Stimulated activated CD8-positive, alpha-beta memory T cell treated with anti-CD3 and anti-CD28 coated beads, Interleukin-12 subunit alpha, Interleukin-12 subunit beta, amount 100 ng/mL, for 24 hours (primary cell): ENCODE results near the gene MRPS24.
A peak's percentile ranks its signal among the peaks of the same experiment; 100 is the strongest.
"Not testable (repeated sequence)": the region's sequence is repeated elsewhere in the genome, so short reads cannot be mapped to it uniquely, and the experiment has no call there.

ENCODE experiments used
- DNase-seq: peaks from one replicate; pipeline ENCODE4 v3.0.0-alpha.2; 2020; ENCODE audit errors: extremely low read depth

Gene MRPS24

GRCh38 chr7:43869006-43869866 lies at the start of gene MRPS24:
MRPS24 (minus strand) TSS chr7:43869517; CDS start chr7:43869495, 22 bp downstream.
- DNase-seq = peak; percentile 77

DNA sequence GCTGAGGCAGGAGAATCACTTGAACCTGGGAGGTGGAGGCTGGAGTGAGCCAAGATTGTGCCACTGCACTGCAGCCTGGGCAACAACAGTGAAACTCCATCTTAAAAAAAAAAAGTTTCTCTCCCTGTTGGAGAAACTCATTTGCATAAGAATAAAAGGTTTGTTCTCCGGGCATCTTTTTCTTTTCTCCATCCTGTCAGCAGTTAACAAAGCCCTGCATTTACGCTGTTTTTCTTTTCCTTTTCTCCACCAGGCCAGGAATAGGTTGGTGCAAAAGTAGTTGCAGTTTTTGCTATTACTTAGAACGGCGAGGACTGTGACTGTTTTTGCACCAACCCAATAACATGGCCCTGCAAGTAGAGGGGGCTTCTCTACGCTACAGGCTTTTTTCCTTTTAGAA lies 46.6 kb upstream of the MRPS24 start:
- DNase-seq = no peak

DNA sequence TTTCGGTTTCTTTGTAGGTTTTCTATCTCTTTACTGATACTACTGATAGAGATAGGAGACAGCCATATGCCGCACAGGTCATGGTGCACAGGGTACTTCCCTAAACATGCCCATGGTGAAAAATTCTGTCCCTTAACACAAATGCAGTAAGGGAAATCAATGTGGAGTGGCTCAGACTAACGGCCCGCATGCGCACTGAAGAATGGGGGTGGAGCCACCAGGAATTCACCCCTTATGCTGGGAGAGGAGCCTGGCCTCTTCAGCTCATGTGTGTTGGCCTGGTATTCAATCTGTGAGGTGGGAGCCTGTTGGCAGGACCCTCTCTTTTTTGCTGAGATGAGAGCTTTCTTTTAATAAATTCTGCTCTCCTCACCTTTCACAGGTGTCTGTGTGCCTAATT lies 45.5 kb upstream of the MRPS24 start:
- DNase-seq = no peak

GRCh38 chr7:43906331-43907010 lies 37.2 kb upstream of the MRPS24 start, which contains the start of gene URGCP:
URGCP (minus strand) TSS chr7:43906596; CDS start chr7:43906575, 21 bp downstream.
- peak; percentile 22 for DNase-seq

GRCh38 chr7:43905956-43906330 lies 36.6 kb upstream of the MRPS24 start:
- DNase-seq = no peak

DNA sequence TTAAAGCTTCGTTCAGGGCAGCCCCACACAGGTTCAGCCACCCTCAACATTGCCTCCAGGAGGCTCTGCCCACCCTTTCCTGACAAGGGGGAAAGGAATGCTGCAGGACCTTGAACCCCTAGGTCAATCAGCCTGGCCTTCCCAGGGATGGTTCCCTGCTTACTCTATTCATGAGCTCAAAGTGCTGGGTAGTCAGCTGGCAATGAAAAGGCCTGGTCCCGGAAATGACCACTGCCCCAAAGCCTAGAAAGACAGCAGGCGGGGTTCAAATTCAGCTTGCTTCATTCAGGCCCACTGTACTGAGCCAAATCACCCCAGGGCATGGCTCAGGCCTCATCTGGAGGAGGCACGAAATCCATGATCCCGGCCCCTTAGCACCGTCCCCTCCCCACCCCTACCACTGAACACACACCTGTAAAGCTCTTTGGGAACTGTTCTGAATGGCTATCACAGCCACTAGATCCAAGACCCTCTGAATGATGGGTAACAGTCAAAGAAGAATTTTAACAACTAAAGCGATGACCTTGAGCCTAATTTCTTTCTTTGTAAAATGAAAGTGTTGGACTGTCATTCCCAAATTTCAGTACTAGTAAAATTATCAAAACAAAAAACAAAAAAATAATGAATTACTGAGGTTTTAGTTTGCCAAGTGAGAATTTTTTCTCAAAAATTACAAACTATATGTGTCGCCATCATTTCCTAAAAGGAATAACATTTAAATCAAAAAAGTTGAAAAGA lies 36.1 kb upstream of the MRPS24 start:
- no peak for DNase-seq

DNA sequence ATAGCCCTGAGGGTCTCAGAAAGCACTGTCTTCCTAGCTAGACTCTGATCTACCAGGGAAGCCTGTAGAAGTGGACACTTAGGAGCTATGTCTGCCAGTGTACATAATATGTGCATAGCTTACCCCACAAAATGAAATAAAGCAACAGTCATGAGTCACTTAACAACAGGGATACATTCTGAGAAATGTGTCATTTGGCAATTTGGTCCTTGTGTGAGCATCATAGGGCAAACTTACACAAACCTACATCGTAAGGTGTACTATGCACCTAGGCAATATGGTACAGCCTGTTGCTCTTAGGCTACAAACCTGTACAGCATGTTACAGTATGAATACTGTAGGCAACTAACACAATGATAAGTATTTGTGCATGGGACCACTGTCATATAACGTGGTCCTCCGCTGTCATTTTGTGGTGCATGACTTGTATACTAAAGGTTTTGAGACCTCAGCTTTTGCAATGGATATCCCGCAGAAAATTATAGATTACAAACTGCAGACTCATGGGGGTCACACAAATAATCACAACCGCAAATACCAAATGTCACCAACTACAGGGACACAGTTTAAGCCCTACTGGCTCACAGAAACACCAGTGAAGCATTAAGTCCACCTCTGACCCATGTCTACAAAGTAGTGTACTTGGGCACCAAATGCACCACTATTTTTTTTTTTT lies 35.4 kb upstream of the MRPS24 start:
- no peak for DNase-seq

GRCh38 chr7:43902542-43903054 lies 33.3 kb upstream of the MRPS24 start:
- DNase-seq = no peak

GRCh38 chr7:43898571-43898970 lies 29.3 kb upstream of the MRPS24 start:
- DNase-seq = not testable (repeated sequence)

DNA sequence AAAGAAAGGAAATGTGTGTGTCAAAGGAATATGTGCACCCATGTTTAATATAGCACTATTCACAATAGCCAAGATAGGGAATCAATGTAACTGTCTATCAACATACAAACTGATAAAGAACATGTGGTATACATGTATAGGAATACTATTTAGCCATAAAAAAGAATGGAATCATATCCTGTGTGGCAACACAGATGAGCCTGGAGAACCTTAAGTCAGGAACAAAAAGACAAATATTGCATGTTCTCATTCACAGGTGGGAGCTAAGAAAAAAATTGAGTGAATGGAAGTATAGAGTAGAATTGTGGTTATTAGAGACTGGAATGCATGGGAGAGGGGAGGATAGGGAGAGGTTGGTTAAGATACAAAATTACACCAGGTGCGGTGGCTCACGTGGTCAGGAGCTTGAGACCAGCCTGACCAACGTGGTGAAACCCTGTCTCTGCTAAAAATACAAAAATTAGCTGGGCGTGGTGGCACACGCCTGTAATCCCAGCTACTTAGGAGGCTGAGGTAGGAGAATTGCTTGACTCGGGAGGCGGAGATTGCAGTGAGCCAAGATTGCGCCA lies 26.6 kb upstream of the MRPS24 start:
- DNase-seq = no peak

DNA sequence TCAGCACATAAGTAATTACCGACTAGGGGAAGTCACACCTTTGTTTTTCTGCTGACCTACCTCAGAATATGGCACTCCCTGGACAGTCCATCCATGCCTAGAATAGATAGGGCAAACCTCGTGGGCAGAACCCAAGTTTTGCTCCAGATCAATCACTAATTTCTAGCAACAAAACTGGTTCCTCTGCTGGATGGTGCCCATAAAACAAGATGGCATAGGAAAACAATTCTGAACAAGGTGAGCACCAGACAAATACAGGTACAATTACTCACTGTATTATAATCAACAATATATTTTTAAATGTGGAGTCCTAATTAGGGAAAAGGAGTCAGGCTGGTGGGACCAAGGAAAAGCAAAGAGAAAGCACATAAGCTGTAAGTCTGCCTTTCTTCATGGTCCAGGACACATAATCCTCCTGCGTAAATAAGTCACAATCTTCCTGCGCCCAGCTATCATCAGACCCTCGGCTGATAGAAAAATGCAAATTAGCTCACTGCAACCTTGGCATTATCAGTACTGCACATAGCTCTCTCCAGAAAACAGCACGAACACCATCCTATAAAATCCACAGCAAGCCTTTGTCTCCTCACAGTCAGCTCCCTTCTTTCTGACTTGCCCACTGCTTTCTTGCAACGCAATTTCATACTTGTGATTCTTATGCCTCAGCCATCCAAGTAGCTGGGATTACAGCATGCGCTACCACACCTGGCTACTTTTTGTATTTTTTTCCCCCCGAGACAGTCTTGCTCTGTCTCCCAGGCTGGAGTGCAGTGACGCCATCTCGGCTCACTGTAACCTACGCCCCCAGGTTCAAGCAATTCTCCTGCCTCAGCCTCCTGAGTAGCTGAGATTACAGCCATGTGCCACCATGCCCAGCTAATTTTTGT lies 22.0 kb upstream of the MRPS24 start:
- DNase-seq = no peak

GRCh38 chr7:43890468-43890867 lies 21.2 kb upstream of the MRPS24 start:
- DNase-seq = no peak

DNA sequence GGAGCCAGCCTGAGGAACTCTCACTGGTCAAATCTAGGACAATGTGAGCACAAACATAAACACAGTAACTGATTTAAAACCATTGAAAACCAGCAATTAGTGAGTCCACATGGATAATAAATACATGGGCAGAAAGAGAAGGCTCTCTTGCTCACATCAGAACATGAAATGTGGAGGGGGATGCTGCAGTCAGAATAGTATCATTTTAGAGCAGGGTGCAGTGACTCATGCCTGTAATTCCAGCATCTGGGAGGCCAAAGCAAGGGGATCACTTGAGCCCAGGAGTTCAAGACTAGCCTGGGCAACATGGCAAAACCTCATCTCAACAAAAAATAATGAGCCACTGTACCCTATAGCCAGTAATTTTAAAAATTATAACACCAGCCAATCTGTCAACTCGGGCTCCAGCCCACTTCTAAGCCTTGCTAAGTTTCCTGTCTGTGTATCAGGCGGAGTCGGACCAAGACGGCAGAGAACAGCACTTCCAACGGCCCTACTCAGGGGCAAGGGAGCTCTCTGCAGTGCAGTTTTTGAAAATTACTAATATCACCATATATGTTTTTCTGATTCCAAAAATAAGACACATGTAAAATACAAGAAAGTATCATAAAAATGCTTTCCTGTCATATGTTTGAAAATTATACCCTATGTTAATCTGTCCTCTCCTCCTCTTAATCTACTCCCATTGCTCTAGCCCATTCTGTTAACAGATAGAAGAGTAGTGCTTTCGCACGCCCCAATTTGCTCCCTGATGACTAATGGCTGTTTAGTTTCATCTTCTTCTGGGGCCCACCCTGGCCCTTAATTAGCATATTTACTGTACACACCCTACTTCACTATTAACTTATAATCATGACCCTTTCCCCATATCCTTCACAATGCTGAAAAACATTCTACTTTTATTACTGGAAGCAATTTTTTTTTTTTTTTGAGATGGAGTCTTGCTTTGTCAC lies 20.0 kb upstream of the MRPS24 start:
- DNase-seq = no peak

DNA sequence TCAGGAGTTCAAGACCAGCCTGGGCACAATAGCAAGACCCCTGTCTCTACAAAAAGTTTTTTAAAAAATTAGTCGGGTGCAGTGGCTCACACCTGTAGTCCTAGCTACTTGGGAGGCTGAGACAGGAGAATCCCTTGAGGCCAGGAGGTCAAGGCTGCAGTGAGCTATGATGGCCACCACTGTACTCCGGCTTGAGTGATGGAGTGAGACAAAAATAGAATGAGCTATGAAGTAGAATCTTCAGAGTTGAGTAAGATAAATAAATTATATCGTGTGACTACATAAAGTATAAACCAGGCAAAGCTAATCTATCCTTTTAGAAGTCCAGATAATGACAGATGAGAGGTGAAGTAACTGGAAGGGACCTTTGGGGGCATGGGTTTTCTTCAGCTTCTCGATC lies 15.3 kb upstream of the MRPS24 start:
- DNase-seq = no peak

GRCh38 chr7:43884209-43884608 lies 14.9 kb upstream of the MRPS24 start:
- no peak for DNase-seq

DNA sequence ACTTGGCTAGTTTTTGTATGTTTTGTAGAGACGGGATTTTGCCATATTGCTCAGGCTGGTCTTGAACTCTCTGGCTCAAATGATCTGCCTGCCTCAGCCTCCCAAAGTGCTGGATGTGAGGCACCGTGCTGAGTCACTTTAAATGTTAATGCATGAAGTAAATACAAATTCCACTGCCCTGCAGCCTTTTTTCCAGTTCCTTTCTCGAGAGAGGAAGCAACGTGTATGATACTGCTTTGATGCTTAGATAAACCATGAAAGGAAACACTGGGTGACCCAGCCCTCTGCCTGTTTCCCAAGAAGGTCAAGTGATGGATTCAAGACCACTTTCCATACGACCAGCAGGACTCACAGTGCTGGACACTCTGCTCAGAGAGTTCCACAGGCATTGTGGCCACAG lies 11.3 kb upstream of the MRPS24 start:
- no peak for DNase-seq

GRCh38 chr7:43879477-43879876 lies 10.2 kb upstream of the MRPS24 start:
- DNase-seq = no peak

GRCh38 chr7:43878867-43879266 lies 9.6 kb upstream of the MRPS24 start:
- DNase-seq = no peak
